BLaER1 treated with 17β-estradiol and CSF1 and Interleukin-3, amounts not matched to agents 10 nM and 100 nM (cell line): ENCODE measurements around the gene RAET1L.
"Not testable (repeated sequence)": the region's sequence is repeated elsewhere in the genome, so short reads cannot be mapped to it uniquely, and the experiment has no call there.

Experiments used
- H3K27ac ChIP-seq, 11 experiments: shearing (Covaris generic); formaldehyde crosslinking; 2 replicates each; pipeline ENCODE4 v1.8.1; 2022
- H3K27me3 ChIP-seq, 11 experiments: shearing (Covaris generic); formaldehyde crosslinking; 2 replicates each; pipeline ENCODE4 v1.8.1; 2022
- H3K36me3 ChIP-seq, 11 experiments: shearing (Covaris generic); formaldehyde crosslinking; 2 replicates each; pipeline ENCODE4 v1.8.1; 2022
- H3K4me1 ChIP-seq, 10 experiments: shearing (Covaris generic); formaldehyde crosslinking; 2 replicates each; pipeline ENCODE4 v1.8.1; 2022
- H3K4me2 ChIP-seq, 11 experiments: shearing (Covaris generic); formaldehyde crosslinking; 2 replicates each; pipeline ENCODE4 v1.8.1; 2022
- H3K4me3 ChIP-seq, 10 experiments: shearing (Covaris generic); formaldehyde crosslinking; 2 replicates each; pipeline ENCODE4 v1.8.1; 2022
- H3K9ac ChIP-seq, 11 experiments: shearing (Covaris generic); formaldehyde crosslinking; 2 replicates each; pipeline ENCODE4 v1.8.1; 2022
- H3K9me3 ChIP-seq, 11 experiments: shearing (Covaris generic); formaldehyde crosslinking; replicated peaks in 1 of 11; 2 replicates each; pipeline ENCODE4 v1.8.1; 2022
- H4K20me1 ChIP-seq, 11 experiments: shearing (Covaris generic); formaldehyde crosslinking; 2 replicates each; pipeline ENCODE4 v1.8.1; 2022
- Cebpa-rat ChIP-seq, 11 experiments: shearing (Covaris generic); IDR thresholded peaks; 2 replicates each; pipeline ENCODE4 v1.8.1; 2022

Gene RAET1L

DNA sequence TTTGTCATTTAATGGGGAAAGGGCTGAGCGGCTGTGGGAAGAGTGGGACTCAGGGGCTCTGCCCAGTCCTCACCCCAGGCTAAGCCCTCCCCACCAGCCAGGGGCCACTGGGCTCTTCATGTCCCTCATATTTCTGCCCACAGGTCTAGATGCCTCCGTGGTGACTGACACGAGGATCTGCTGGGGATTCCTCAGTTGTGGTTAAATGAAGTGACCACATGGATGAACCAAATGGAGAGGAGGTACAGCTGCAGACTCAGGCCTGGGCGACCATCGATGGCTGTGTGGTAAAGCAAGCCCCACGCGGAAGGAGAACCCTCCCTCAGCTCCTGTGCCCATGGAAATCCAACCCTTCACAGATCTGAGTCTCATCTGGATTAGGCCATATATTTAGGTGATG lies 29.4 kb downstream of the RAET1L start:
- no peak overlapping the region for H3K27ac ChIP-seq
- H3K4me1 ChIP-seq, result peaks cover 6 to 9% (median 7%) of the 10 kb centered on the region in 10 experiments; a peak in 19 of 20 replicates
- no peaks in the 10 kb centered on the region for H3K9me3 ChIP-seq

DNA sequence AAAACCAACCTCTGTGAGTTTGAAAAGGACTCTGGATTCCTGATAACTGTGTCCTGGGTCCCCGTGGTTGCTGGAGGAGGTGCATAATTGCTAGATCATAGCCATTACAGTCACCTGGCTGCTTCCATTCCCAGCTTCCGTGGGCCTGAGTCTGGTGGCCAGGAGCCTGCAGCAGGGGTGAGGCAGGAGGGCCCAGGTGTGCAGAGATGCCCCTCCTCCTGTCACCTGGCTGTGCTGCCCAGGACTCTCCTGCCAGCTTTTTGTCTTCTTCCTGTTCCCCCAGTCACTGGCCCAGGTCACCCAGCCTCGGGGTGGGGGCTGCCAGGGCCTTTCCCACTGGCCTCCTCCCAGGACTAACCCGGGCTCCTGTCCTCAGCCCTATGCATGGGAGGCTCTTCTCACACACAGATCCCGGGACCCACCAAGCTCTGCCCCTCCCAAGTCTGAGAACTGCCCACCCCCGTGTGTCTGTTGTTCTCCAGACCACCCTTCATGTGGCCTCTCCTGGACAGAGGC lies 30.0 kb downstream of the RAET1L start:
- peaks cover 8 to 15% (median 13%) of the 10 kb centered on the region in 10 experiments for H3K4me1 ChIP-seq
- peaks cover 58 to 77% (median 63%) of the 10 kb centered on the region in 11 experiments for H3K27me3 ChIP-seq
- no peak overlapping the region for H3K4me3 ChIP-seq
- no peak overlapping the region for H3K9ac ChIP-seq
- no peak for TF ChIP-seq Cebpa-rat (IDR thresholded peaks at IDR 0.05)
- no peaks in the 10 kb centered on the region for H3K9me3 ChIP-seq
- H3K27ac ChIP-seq, result no peak overlapping the region
- peaks cover 0 to 36% (median 18%) of the 10 kb centered on the region in 11 experiments; a peak in 18 of 22 replicates for H4K20me1 ChIP-seq
- H3K36me3 ChIP-seq, result no peaks in the 10 kb centered on the region
- H3K4me2 ChIP-seq, result no peak overlapping the region

More for the DNA sequence above, 29.4 kb downstream of the RAET1L start:
- no peak for TF ChIP-seq Cebpa-rat (IDR thresholded peaks at IDR 0.05)
- Histone ChIP-seq H3K9ac (no peak overlapping the region), H3K27me3 (peaks cover 51 to 70% (median 57%) of the 10 kb centered on the region in 11 experiments), H3K36me3 (no peaks in the 10 kb centered on the region), H3K4me3 (no peak overlapping the region), H4K20me1 (peaks cover 0 to 29% (median 11%) of the 10 kb centered on the region in 11 experiments; a peak in 16 of 22 replicates), H3K4me2 (no peak overlapping the region)

DNA sequence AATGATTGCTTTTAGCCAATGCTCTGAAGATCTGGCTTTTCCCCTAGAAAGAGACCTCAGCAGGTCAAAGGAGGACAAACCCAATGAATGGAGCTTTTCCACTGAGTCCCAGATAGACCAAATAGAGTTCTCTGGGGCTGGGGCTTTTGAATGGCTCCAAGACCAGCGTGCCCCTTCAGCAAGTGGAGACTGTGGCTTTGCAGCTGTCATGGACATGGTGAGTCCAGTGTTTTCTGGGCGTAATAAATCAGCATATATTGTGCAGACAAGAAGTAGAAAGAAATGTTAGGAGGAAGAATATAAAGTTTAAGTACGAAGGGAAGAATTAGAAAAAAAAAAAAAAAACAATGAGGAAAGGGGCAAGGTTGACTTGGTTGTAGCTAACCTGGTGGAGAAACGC lies 33.5 kb downstream of the RAET1L start:
- H3K4me1 ChIP-seq, result peaks cover 19 to 27% (median 25%) of the 10 kb centered on the region in 10 experiments
- H3K36me3 ChIP-seq, result no peaks in the 10 kb centered on the region
- peaks cover 92 to 100% (median 97%) of the 10 kb centered on the region in 11 experiments for H3K27me3 ChIP-seq
- peak overlapping the region in 4 of 11 experiments; percentile 82 to 88 (median 88); a peak in 5 of 22 replicates for H3K4me2 ChIP-seq
- no peak for TF ChIP-seq Cebpa-rat (IDR thresholded peaks at IDR 0.05)
- H3K9me3 ChIP-seq, result peaks cover 20 to 26% (median 22%) of the 10 kb centered on the region in 11 experiments
- no peak overlapping the region for H3K9ac ChIP-seq
- no peak overlapping the region for H3K4me3 ChIP-seq
- no peak overlapping the region for H3K27ac ChIP-seq
- H4K20me1 ChIP-seq, result peaks cover 0 to 54% (median 35%) of the 10 kb centered on the region in 11 experiments; a peak in 18 of 22 replicates

DNA sequence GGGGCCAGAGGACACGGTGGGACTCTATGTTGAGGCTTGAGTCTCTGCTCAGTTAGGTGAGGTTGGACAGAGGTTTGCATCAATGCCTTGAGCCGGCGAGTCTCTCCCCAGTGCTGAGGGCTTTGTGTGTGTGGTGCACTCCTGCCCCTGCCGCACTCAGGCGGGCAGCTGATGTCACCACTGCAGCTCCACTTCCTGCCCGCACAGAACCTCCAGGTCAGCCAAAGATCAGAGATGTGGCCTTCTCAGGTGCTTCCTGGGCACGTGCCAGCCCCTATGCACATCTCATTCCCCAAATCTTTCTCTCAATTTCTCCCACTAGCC lies 33.9 kb downstream of the RAET1L start:
- Histone ChIP-seq H3K9me3 (peaks cover 20 to 30% (median 24%) of the 10 kb centered on the region in 11 experiments), H4K20me1 (peaks cover 0 to 54% (median 37%) of the 10 kb centered on the region in 11 experiments; a peak in 18 of 22 replicates), H3K4me1 (peaks cover 19 to 27% (median 25%) of the 10 kb centered on the region in 10 experiments), H3K27me3 (peaks cover 96 to 100% (median 100%) of the 10 kb centered on the region in 11 experiments), H3K4me3 (peak overlapping the region in 6 of 10 experiments; percentile 46 to 65 (median 55); a peak in 7 of 20 replicates), H3K4me2 (peak overlapping the region; percentile 78 to 97 (median 88))
- not testable (repeated sequence) for H3K9ac ChIP-seq, H3K27ac ChIP-seq, H3K36me3 ChIP-seq

DNA sequence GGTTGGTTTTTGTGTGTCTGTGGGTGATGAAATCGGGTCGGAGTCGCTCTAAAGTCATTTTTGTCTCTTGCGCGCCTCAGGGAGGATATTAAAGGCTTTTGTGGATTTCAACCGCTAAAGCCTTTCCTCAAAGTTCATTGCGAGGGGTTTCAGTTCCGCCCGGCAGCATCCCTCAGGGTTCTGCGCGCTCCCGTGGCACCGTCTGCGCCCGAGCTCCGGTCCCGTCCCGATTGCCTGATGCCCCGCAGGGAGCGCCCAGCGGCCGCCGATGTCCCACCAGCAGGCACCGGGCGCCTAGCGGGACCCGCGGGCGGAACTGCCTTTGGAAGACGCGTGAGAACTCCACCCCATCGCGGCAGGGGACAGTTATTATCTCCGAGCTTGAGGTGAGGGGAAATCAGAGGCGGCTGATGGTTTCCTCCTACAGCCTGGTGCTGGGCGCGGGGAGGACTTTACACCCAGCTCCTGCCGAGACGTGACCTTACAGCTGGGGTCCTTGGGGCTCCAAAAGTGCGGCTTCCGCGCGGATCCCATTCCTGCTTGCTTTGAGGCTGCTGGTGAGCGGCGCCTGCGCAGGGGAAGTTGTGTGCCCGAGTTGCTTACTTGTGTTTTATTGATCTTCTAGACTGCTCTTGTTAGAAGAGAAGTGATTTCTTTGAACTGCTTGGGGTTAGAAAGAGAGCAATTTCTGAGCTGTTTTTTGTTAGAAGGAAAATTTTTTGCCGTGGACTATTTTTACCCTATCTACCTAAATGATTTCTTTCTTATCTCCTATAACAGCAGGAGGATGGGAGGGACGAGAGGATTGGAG lies 34.5 kb downstream of the RAET1L start:
- Histone ChIP-seq H3K27ac (no peak overlapping the region), H3K4me2 (peak overlapping the region; percentile 78 to 97 (median 88)), H3K4me1 (peaks cover 19 to 27% (median 25%) of the 10 kb centered on the region in 10 experiments), H4K20me1 (peaks cover 0 to 53% (median 37%) of the 10 kb centered on the region in 11 experiments; a peak in 18 of 22 replicates), H3K4me3 (peak overlapping the region; percentile 43 to 70 (median 55)), H3K27me3 (peaks cover 99 to 100% (median 100%) of the 10 kb centered on the region in 11 experiments), H3K9ac (peak overlapping the region in 4 of 11 experiments; percentile 1 to 38 (median 22); a peak in 3 of 22 replicates), H3K36me3 (no peaks in the 10 kb centered on the region), H3K9me3 (peaks cover 20 to 33% (median 24%) of the 10 kb centered on the region in 11 experiments)
- TF ChIP-seq Cebpa-rat (IDR thresholded peaks at IDR 0.05), result 0 out of 22 replicates have a peak, but pooled peaks of 1 of the 11 experiments have one; percentile 26

DNA sequence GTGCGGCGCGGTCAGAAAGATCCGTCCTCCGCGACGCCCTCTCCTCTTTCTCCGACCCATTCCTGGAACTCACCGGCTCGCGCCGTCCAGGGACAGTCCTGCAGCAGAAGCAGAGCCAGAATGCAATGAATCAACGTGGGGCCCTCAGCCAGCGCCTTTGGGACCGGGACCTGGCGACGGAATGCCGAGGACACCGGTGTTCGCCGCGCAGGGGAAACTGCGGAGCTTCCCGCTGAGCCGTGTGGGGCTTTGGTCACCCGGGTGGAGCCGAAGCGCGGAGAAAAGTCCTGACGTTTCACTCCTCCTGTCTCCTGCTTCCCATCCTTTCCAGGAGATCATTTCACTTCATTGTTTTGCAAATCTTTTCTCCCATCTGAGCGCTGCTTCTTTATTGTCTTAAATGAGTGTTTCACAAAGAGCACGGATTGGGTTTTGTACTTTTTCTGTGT lies 35.1 kb downstream of the RAET1L start:
- Histone ChIP-seq H3K9ac (peak overlapping the region in 5 of 11 experiments; percentile 1 to 38 (median 18); a peak in 3 of 22 replicates), H4K20me1 (peaks cover 0 to 55% (median 39%) of the 10 kb centered on the region in 11 experiments; a peak in 18 of 22 replicates), H3K4me3 (peak overlapping the region; percentile 43 to 70 (median 55)), H3K4me1 (peaks cover 19 to 27% (median 25%) of the 10 kb centered on the region in 10 experiments), H3K9me3 (peaks cover 20 to 39% (median 24%) of the 10 kb centered on the region in 11 experiments), H3K27me3 (peaks cover 100% of the 10 kb centered on the region in 11 experiments), H3K4me2 (peak overlapping the region; percentile 78 to 97 (median 88)), H3K27ac (no peak overlapping the region), H3K36me3 (no peaks in the 10 kb centered on the region)
- no peak for TF ChIP-seq Cebpa-rat (IDR thresholded peaks at IDR 0.05)

DNA sequence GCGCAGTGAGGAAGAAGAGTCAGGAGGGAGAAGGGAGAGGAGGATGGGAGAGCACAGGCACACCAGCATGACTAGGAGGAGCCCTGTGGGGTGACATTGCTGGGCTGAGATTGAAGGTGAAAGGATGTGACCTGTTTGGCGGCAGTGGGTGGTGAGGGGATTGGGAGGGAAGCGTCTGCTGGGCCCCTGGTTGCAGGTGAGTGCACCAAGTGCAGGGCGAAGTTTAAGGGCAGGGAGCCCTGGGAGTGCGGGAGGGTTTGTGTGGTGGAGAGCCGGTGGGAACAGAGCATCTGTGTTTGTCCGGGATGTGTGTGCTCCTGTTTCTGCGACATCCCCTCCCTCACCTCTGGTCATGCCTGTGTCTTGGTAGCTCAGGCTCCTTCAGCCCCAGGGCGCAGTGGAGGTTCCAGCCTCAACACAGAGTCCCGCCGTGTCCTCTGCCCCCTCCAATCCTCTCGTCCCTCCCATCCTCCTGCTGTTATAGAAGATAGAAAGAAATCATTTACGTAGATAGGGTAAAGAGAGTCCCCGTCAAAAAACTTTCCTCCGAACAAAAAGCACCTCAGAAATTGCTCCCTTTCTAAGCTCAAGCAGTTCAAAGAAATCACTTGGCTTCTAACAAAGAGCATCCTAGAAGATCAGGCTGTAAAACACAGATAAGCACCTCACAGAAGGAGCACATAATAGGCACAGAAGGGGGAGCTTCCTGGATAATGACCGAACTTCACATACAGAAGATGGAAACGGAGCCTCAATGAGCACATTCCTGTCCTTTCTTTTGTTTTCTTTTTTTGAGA lies 36.6 kb downstream of the RAET1L start:
- Histone ChIP-seq H3K4me2 (peak overlapping the region in 4 of 11 experiments; percentile 88 to 97 (median 92); a peak in 2 of 22 replicates), H3K36me3 (no peaks in the 10 kb centered on the region), H3K27me3 (peaks cover 100% of the 10 kb centered on the region in 11 experiments), H3K27ac (no peak overlapping the region), H4K20me1 (peaks cover 0 to 55% (median 40%) of the 10 kb centered on the region in 11 experiments; a peak in 18 of 22 replicates), H3K9me3 (peaks cover 20 to 39% (median 24%) of the 10 kb centered on the region in 11 experiments), H3K9ac (no peak overlapping the region), H3K4me1 (peaks cover 19 to 27% (median 25%) of the 10 kb centered on the region in 10 experiments), H3K4me3 (peak overlapping the region in 3 of 10 experiments; percentile 7 to 18 (median 13); a peak in 3 of 20 replicates)
- TF ChIP-seq Cebpa-rat (IDR thresholded peaks at IDR 0.05), result no peak

DNA sequence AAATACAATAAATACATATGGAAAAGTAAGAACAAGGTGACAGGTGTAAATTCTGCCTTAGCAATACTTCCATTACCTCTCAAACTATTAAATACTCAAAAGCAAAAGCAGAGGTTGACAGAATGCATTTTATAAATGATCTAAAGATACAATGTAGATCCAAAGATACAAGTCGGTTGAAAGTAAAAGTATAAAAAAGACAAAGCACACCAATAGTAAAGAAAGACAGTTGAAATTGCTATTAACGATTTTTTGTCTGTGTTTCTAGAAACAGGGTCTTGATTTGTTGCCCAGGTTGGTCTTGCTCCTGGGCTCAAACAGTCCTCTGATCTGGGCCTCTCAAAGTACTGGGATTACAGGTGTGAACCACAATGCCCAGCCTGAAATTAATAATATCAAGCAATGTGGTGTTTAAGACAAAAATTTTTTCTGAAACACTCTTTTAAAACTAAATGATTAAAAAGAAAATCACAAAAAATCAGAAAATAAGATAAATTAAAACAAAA lies 37.7 kb downstream of the RAET1L start:
- peak overlapping the region in 2 of 10 experiments; percentile 7 to 41; a peak in 3 of 20 replicates for H3K4me3 ChIP-seq
- TF ChIP-seq Cebpa-rat (IDR thresholded peaks at IDR 0.05), result no peak
- H3K9me3 ChIP-seq, result peaks cover 20 to 39% (median 24%) of the 10 kb centered on the region in 11 experiments
- no peak overlapping the region for H3K9ac ChIP-seq
- peaks cover 100% of the 10 kb centered on the region in 11 experiments for H3K27me3 ChIP-seq
- H3K36me3 ChIP-seq, result no peaks in the 10 kb centered on the region
- no peak overlapping the region for H3K4me2 ChIP-seq
- H3K27ac ChIP-seq, result no peak overlapping the region
- H3K4me1 ChIP-seq, result peaks cover 19 to 27% (median 25%) of the 10 kb centered on the region in 10 experiments
- H4K20me1 ChIP-seq, result peaks cover 0 to 60% (median 40%) of the 10 kb centered on the region in 11 experiments; a peak in 18 of 22 replicates
